LHCN-M2 (cell line): ENCODE measurements around the gene PCP4L1. TPM values are rescaled to one million over a fixed set of nuclear protein-coding genes. Genes with fewer than 3 reads are reported as not detected.
A peak's percentile ranks its signal among the peaks of the same experiment; 100 is the strongest.
"Not testable (repeated sequence)": the region's sequence is repeated elsewhere in the genome, so short reads cannot be mapped to it uniquely, and the experiment has no call there.

Source experiments
- DNase-seq: peaks from one replicate; pipeline ENCODE4 v3.0.0-alpha.2; 2012; ENCODE audit warnings: low read depth
- total RNA-seq: library from RNA; depleted of rRNA; stranded (reverse); fragments of >200 nt; gene quantifications from 2 replicates; pipeline ENCODE4 v1.2.3, GENCODE V29; 2014

PCP4L1 gene
- total RNA-seq, 1 experiment from 2014 or later, result 0.17 TPM

- no peak for DNase-seq
Measured at GRCh38 chr1:161228032-161228431, 30.5 kb upstream of the PCP4L1 start.

GRCh38 chr1:161229896-161230295 is 28.6 kb upstream of the PCP4L1 start:
- DNase-seq, result no peak

GRCh38 chr1:161230762-161231161 is 27.8 kb upstream of the PCP4L1 start:
- DNase-seq, result no peak

- DNase-seq, result no peak
Measured at GRCh38 chr1:161233102-161233501, 25.4 kb upstream of the PCP4L1 start.

- DNase-seq, result no peak
Measured at GRCh38 chr1:161235957-161236775, 22.4 kb upstream of the PCP4L1 start.

- no peak for DNase-seq
Measured at GRCh38 chr1:161238039-161238473, 20.5 kb upstream of the PCP4L1 start, which contains the start of gene NR1I3. Gene NR1I3, minus strand, starts transcription at chr1:161238203. Its CDS starts 1,638 bp downstream, at chr1:161236565.

- no peak for DNase-seq
Measured at GRCh38 chr1:161241682-161242081, 16.9 kb upstream of the PCP4L1 start.

GRCh38 chr1:161242313-161242712 is 16.2 kb upstream of the PCP4L1 start:
- peak; percentile 24 for DNase-seq

GRCh38 chr1:161244888-161245287 is 13.7 kb upstream of the PCP4L1 start:
- no peak for DNase-seq

GRCh38 chr1:161250100-161250499 is 8.4 kb upstream of the PCP4L1 start:
- DNase-seq, result not testable (repeated sequence)

GRCh38 chr1:161250829-161251228 is 7.7 kb upstream of the PCP4L1 start:
- DNase-seq, result no peak

- DNase-seq, result no peak
Measured at GRCh38 chr1:161251579-161251978, 7.0 kb upstream of the PCP4L1 start.

GRCh38 chr1:161255302-161255701 is 3.2 kb upstream of the PCP4L1 start:
- DNase-seq, result not testable (repeated sequence)

- DNase-seq, result not testable (repeated sequence)
Measured at GRCh38 chr1:161255955-161256520, 2.5 kb upstream of the PCP4L1 start.

GRCh38 chr1:161257109-161257508 is 1.4 kb upstream of the PCP4L1 start:
- not testable (repeated sequence) for DNase-seq

- DNase-seq, result no peak
Measured at GRCh38 chr1:161259345-161259702, 779 bp downstream of the PCP4L1 start.

- no peak for DNase-seq
Measured at GRCh38 chr1:161259765-161260164, 1.2 kb downstream of the PCP4L1 start.

- DNase-seq, result peak; percentile 31
Measured at GRCh38 chr1:161260376-161261260, 2.1 kb downstream of the PCP4L1 start.

- peak; percentile 5 for DNase-seq
Measured at GRCh38 chr1:161261261-161262235, 3.0 kb downstream of the PCP4L1 start.

GRCh38 chr1:161265305-161265704 is 6.8 kb downstream of the PCP4L1 start:
- no peak for DNase-seq

- peak; percentile 28 for DNase-seq
Measured at GRCh38 chr1:161266202-161266601, 7.7 kb downstream of the PCP4L1 start.
